HEK293T (cell line): ENCODE results near the gene FEV.

ENCODE experiments used
- BHLHE40 ChIP-seq: fragments of 450-650 bp; IDR thresholded peaks from 2 replicates; pipeline ENCODE4 v1.6.1; 2016; ENCODE audit warnings: mild to moderate bottlenecking, moderate library complexity, borderline replicate concordance
- CTBP1 ChIP-seq: fragments of 450-650 bp; IDR thresholded peaks from 2 replicates; pipeline ENCODE4 v1.6.1; 2016; ENCODE audit warnings: borderline replicate concordance
- ELF4 ChIP-seq: fragments of 450-650 bp; IDR thresholded peaks from 2 replicates; pipeline ENCODE4 v1.6.1; 2017; ENCODE audit warnings: antibody characterized with exemption
- FOXA1 ChIP-seq: fragments of 450-650 bp; IDR thresholded peaks from 2 replicates; pipeline ENCODE4 v1.6.1; 2016; ENCODE audit warnings: mild to moderate bottlenecking
- FOXK2 ChIP-seq: fragments of 450-650 bp; IDR thresholded peaks from 2 replicates; pipeline ENCODE4 v1.6.1; 2016; ENCODE audit warnings: mild to moderate bottlenecking
- FOXM1 ChIP-seq: fragments of 450-650 bp; IDR thresholded peaks from 2 replicates; pipeline ENCODE4 v1.6.1; 2017; ENCODE audit warnings: mild to moderate bottlenecking, borderline replicate concordance
- L3MBTL2 ChIP-seq: fragments of 450-650 bp; conservative IDR thresholded peaks from 2 replicates; pipeline ENCODE4 v1.6.1; 2016; ENCODE audit warnings: mild to moderate bottlenecking
- SP1 ChIP-seq: fragments of 450-650 bp; IDR thresholded peaks from 2 replicates; pipeline ENCODE4 v1.6.1; 2017

GRCh38 chr2:219024059-219024458, 39.1 kb upstream of the FEV start:
- TF ChIP-seq ELF4 (no peak), L3MBTL2 (no peak), SP1 (no peak), FOXA1 (no peak), FOXM1 (no peak), BHLHE40 (no peak), FOXK2 (no peak), CTBP1 (no peak)
